ENCODE measurements around the gene PPP2R3A. TPM values are rescaled to one million over a fixed set of nuclear protein-coding genes. Genes with fewer than 3 reads are reported as not detected.

Gene PPP2R3A
- total and polyA plus RNA-seq, 2 of the 13 experiments (the other 11 are each of a cell fraction or from before 2014, with no cell fraction given), result 0.07 to 0.12 TPM

DNA sequence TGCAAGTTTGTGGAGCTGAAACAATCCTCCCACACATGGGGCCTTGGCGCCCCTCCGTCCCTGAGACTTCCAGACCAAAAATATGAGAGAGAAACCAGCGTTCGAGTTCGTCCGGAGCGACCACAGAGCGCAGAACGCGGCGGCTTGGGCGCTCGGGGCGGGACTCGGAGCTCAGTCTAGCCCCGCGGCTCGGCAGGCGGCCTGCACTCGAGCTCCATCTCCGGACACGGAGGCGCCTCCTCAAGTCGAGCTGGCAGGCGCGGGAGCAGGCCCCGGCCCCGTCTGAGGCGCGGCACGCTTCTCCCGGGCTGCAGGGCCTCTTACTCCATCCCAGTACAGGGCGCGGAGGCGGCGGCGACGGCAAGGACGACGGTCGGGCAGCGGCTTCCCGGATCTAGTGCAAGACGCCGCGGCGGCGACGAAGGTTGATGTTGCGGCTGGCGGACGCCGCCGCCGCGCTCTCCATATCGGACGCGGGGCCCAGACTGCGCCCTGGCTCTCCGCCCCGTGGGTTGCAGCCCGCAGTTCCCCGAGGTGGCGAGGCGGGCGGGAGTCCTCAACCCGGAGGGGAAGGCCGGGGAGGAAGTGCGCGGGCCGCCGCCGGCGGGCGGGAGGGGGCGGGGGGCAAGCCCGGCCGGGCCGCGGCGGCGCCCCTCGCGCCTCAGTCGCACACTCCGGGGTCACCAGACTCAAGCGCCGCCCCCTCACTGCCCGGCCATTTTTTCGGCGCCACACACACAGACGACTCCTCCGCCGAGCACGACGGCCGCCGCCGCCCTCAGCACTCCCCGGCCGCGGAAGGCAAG, 229.9 kb downstream of the PPP2R3A start (continued):
- TF ChIP-seq, protein P1, sequence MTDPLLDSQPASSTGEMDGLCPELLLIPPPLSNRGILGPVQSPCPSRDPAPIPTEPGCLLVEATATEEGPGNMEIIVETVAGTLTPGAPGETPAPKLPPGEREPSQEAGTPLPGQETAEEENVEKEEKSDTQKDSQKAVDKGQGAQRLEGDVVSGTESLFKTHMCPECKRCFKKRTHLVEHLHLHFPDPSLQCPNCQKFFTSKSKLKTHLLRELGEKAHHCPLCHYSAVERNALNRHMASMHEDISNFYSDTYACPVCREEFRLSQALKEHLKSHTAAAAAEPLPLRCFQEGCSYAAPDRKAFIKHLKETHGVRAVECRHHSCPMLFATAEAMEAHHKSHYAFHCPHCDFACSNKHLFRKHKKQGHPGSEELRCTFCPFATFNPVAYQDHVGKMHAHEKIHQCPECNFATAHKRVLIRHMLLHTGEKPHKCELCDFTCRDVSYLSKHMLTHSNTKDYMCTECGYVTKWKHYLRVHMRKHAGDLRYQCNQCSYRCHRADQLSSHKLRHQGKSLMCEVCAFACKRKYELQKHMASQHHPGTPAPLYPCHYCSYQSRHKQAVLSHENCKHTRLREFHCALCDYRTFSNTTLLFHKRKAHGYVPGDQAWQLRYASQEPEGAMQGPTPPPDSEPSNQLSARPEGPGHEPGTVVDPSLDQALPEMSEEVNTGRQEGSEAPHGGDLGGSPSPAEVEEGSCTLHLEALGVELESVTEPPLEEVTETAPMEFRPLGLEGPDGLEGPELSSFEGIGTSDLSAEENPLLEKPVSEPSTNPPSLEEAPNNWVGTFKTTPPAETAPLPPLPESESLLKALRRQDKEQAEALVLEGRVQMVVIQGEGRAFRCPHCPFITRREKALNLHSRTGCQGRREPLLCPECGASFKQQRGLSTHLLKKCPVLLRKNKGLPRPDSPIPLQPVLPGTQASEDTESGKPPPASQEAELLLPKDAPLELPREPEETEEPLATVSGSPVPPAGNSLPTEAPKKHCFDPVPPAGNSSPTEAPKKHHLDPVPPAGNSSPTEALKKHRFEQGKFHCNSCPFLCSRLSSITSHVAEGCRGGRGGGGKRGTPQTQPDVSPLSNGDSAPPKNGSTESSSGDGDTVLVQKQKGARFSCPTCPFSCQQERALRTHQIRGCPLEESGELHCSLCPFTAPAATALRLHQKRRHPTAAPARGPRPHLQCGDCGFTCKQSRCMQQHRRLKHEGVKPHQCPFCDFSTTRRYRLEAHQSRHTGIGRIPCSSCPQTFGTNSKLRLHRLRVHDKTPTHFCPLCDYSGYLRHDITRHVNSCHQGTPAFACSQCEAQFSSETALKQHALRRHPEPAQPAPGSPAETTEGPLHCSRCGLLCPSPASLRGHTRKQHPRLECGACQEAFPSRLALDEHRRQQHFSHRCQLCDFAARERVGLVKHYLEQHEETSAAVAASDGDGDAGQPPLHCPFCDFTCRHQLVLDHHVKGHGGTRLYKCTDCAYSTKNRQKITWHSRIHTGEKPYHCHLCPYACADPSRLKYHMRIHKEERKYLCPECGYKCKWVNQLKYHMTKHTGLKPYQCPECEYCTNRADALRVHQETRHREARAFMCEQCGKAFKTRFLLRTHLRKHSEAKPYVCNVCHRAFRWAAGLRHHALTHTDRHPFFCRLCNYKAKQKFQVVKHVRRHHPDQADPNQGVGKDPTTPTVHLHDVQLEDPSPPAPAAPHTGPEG (CRISPR knock-in tag; IDR thresholded peaks at IDR 0.05), result peak; percentile 98
- no peak for TF ChIP-seq NONO (IDR thresholded peaks at IDR 0.05)
- peak; percentile 36; the same call in 1 of the 2 replicates for TF ChIP-seq NONO (CRISPR knock-in tag; conservative IDR thresholded peaks at IDR 0.05)
- peak; percentile 56 for TF ChIP-seq SPEN (CRISPR knock-in tag; IDR thresholded peaks at IDR 0.05; ENCODE audit: low read depth)
- TF ChIP-seq ZNF430 (CRISPR knock-in tag; IDR thresholded peaks at IDR 0.05), result 0 out of 2 replicates have a peak, but pooled peaks have one; percentile 30
- 0 out of 2 replicates have a peak, but pooled peaks have one; percentile 40 for TF ChIP-seq KDM5A (IDR thresholded peaks at IDR 0.05; ENCODE audit: borderline replicate concordance, low read length)
- peak; percentile 75; the same call in 1 of the 2 replicates for TF ChIP-seq GABPB1 (CRISPR knock-in tag; IDR thresholded peaks at IDR 0.05)
- TF ChIP-seq ZNF292 (CRISPR knock-in tag; IDR thresholded peaks at IDR 0.05; ENCODE audit: borderline replicate concordance, low read depth), result no peak
- peak; percentile 88 for TF ChIP-seq YY1 (IDR thresholded peaks at IDR 0.05; ENCODE audit: insufficient read depth, insufficient replicate concordance, low read depth, low read length)
- no peak for TF ChIP-seq FOXA3 (CRISPR knock-in tag; IDR thresholded peaks at IDR 0.05)
- TF ChIP-seq ZFAT (CRISPR knock-in tag; conservative IDR thresholded peaks at IDR 0.05), result no peak; the same call in 1 of the 2 replicates
- TF ChIP-seq, protein P2, sequence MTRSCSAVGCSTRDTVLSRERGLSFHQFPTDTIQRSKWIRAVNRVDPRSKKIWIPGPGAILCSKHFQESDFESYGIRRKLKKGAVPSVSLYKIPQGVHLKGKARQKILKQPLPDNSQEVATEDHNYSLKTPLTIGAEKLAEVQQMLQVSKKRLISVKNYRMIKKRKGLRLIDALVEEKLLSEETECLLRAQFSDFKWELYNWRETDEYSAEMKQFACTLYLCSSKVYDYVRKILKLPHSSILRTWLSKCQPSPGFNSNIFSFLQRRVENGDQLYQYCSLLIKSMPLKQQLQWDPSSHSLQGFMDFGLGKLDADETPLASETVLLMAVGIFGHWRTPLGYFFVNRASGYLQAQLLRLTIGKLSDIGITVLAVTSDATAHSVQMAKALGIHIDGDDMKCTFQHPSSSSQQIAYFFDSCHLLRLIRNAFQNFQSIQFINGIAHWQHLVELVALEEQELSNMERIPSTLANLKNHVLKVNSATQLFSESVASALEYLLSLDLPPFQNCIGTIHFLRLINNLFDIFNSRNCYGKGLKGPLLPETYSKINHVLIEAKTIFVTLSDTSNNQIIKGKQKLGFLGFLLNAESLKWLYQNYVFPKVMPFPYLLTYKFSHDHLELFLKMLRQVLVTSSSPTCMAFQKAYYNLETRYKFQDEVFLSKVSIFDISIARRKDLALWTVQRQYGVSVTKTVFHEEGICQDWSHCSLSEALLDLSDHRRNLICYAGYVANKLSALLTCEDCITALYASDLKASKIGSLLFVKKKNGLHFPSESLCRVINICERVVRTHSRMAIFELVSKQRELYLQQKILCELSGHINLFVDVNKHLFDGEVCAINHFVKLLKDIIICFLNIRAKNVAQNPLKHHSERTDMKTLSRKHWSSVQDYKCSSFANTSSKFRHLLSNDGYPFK (CRISPR knock-in tag; IDR thresholded peaks at IDR 0.05; ENCODE audit: borderline replicate concordance), result no peak
- TF ChIP-seq ZMAT3 (CRISPR knock-in tag; conservative IDR thresholded peaks at IDR 0.05), result 0 out of 2 replicates have a peak, but pooled peaks have one; percentile 20
- no peak for TF ChIP-seq ZNF17 (CRISPR knock-in tag; IDR thresholded peaks at IDR 0.05)
- TF ChIP-seq KMT2A (CRISPR knock-in tag; IDR thresholded peaks at IDR 0.05), result peak; percentile 68

All from HepG2 (cell line).